Fibroblast of skin of abdomen (primary cell): ENCODE measurements around the gene DUSP2.

ENCODE experiments used
- DNase-seq: peaks from one replicate; pipeline ENCODE4 v3.0.0-alpha.2; 2013

The DUSP2 gene

DNA sequence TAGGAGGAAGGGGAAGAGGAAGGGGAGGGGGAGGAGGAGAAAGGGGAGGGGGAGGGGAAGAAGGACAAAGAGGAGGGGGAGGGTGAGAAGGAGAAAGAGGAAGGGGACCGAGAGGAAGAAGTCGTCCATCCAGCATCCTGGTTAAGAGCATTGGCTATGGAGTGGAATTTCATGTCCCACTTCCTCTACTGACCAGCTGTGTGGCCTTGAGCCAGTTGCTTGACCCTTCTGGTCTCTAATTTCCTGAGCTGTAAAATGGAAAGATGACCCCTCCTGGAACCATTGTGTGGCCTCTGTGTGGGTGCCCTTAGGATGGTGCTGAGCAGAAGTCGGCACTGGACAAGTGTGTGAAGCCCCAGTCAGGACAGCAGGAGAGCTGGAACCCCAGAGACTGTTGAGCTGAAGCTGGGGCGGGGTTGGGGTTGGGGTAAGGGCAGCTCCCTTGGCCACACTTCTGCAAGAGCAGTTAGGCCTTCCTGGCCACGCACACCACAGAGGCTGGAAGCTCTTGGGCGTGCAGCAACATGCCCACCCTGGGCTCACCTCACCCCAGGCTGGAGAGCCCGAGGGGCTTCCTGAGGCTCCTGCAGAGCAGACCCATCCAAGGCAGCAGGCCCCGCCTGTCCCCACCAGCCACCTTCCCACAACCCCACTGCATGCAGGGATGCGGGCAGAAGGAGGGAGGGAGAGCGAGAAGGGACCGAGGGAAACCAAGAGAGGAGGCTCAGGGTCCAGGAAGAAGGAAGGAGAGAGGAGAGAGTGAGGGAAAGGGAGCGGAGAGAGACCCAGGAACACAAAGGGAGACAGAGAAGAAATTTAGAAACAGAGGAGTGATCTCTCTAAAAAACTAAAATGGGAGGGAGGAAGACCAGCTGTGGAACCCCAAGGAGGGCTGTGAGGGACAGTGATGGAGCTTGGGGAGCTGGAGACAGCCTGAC, 45.1 kb downstream of the DUSP2 start:
- no peak for DNase-seq

DNA sequence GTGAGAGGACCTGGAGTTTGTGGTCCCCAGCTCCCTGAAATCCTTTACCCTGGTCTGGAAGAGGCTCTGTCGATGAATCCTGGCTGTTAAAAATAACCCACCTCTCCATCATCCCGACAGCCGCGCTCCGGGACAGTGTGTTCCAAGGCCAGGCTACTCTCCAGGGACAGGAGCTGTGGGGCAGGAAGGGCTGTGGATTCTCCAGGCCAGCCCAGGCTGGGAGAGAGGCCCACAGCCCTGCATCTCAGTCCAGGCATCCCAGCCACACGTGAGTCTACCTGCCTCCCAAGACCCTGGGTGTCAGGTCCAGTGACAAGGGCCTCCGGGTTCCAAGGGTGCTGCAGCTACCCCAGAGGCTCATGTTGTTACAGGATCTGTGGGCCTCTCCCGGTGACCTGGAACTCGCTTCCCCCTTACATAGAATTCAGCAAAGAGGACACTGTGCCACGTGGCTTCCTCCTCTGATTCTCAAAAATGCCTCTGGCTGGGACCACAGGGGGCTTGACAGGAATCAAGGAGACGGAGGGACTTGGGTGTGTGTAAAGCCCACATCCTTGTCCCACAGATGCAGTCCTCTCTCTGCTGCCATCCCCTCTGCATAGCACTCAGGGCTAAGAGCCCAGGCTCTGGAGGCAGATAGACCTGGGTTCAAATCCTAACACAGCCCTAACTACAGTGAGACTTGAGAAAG, 46.2 kb downstream of the DUSP2 start:
- no peak for DNase-seq

DNA sequence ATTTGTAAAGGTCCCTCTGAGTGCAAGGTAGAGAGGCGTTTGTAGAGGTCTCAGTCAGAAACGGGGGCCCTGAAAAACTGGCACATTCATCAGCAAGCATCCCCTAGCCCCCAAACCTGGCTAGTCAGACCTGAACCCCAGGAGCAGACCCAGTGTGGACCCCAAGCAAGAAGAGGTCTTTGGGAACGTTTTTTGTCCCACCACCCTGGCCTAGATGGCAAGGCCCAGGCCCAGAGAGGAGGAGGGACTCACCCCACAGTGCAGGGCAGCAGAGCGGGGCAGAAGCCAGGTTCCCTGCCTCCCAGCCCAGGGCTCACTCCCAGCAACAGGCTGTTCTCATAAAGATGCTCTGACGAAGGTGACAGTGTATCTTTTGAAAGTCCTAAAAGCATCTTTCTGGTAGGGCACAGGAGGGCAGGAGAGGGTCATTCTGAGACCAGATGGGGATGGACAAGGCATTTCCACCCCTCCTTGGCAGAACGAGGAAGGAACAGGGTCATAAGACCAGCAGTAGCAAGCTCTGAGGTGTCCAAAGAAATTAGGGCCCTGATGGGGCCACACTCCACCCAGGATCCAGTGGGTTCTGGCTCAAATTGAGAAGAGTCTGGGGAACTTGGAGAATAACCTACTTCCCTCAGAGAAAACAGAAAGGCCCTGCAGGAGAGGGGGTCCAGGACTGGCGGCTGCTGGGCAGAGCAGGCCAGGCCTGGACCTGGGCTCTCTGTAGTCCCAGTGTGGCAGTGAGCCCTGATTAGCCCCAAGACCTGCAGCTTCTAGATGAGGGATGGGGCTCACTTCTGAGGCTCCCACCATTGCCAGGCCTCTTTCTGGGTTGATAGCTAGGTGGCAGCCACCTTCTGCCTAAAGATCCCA, 47.1 kb downstream of the DUSP2 start:
- no peak for DNase-seq

- DNase-seq, result no peak
Measured at GRCh38 chr2:96097441-96097840, 47.8 kb downstream of the DUSP2 start.

- DNase-seq, result no peak
Measured at GRCh38 chr2:96095116-96095636, 50.1 kb downstream of the DUSP2 start.

DNA sequence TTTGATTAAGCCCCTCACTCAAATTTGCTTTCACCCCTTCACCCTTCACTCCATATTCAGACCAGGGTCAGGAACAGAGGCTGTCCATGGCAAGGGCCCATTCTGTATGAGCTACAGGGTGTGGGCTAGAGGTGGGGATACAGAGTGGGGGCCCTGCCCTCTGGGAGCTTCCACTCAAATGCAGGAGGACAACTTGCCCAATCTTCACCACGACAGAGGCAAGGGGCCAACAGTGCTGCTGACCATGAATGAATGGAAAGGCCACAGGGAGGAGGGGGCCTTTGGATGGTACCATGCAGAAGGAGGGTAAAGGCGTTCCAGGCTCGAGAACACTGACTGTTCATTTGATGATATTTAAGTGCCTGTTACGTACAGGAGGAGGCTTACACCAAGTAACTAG, 51.7 kb downstream of the DUSP2 start:
- DNase-seq, result no peak
